Fibroblast of skin of right quadriceps (primary cell): ENCODE data around the gene ARSJ.

Experiments
- DNase-seq: peaks from one replicate; pipeline ENCODE4 v3.0.0-alpha.2; 2013

Gene ARSJ

DNA sequence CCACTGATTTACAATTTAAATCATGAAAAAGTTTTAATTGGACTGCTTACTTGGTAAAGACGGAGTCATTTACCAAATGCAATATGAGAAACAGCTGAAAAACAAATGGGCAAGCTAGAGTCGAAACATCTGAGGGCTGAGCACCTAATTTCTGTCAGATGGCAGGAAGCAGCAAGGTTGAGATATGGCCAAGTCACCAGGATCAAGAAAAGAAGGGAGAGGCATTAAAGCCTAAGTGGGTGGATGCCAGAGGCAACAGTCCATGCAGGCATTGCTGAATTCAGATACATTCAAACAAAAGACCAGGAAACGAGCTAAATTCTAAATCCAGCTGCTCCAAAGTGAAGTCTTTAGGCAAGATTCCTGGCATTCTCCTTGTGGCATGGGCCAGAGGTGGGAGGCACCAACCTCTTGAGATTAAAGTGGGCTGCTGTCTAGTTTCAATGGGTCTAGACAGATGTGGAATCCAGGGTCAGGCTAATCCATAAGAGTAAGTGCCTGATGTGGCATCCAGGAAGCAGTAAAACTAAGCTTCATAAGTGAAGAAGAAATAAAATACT is 8.0 kb upstream of the ARSJ start:
- DNase-seq = no peak

GRCh38 chr4:113982181-113982580 is 2.7 kb upstream of the ARSJ start:
- no peak for DNase-seq

DNA sequence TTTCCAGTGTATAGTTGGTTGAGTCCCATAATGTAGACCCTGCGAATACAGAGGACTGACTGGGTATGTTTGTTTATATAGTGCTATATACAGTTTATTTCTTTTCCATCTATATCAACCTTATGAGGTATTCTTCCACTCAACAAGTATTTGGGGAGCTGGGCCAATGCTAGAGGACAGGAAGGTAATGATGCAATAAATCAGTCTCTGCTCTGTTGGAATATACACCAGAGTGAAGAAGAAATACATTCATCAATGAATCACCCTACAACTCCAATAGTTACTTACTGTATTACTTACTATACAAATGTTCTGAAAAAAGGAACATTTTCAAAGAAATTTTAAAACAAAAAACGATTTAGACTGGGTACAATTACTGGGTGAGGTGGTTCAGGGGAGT is 2.1 kb upstream of the ARSJ start:
- peak; percentile 60 for DNase-seq

GRCh38 chr4:113979905-113980615 is 613 bp upstream of the ARSJ start:
- peak; percentile 59 for DNase-seq

- DNase-seq = peak; percentile 36
These were observed 793 bp downstream of the ARSJ start for GRCh38 chr4:113978561-113979147.

DNA sequence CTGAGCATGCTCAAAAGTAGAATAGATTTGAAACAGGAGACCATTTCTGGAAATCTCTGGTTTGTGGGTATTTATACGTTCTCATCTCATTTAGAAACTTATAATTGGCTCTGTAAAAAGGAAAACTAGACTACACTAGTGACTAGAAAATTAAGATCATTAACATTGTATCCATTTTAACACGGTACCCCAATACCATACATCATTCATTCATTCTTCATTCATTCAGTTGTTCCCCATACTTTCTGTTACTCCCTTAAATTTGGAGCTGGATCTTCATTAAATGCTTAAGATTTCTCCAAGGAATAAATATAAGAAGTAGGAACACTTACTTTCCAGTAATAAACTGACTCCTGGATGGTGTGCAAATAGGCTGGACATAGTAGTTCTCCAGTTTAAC is 1.3 kb downstream of the ARSJ start:
- no peak for DNase-seq

DNA sequence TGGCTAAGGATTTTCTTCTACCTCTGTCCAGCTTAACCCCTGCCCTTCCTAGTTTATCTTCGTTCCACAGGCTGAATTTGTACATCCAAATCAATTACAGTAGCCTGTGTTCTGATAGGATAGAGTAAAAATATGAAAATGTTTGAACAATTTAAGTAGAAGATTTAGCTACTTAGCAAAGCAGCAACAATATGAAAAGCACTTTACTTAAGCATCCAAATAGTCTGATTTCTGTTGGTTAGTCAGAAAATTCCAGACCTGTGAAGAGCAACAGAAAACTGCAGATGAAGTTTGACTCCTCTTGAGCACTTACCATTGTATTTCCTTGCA is 2.0 kb downstream of the ARSJ start:
- DNase-seq = no peak

DNA sequence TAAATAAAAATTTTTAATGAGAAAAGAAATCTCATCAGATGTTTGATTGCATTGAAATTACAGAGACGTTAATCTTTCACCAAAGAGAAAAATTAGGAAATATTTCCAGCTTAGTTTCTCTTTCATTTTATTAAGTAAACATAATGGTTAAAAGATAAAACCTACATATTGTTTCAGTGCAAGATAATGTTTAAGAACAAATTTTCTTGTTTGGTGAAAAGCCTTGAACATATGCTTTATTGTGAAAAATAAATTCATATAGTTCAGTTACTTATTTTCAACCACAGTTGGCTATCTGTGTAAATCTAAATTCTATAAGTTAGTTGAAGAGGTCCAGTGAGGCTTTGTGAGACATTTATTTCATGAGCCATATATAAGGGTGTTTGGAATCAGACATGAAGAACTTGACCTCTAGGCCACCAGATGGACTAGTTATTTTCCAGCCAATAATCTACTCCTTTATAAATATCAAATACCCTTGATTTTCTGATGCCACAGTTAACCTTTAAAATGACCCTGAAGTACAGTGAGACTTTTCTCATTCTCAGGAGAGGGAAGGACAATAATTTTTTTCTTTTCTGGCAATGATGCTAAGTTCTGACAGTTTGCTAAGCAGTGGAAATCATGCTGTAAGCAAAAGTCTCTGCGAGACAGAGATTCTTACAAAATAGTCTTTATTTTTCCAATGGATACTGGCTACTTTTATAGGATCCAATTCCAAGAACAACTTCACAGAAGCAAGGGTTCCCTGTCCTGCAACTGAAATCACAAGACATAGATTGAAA is 2.5 kb downstream of the ARSJ start:
- no peak for DNase-seq

DNA sequence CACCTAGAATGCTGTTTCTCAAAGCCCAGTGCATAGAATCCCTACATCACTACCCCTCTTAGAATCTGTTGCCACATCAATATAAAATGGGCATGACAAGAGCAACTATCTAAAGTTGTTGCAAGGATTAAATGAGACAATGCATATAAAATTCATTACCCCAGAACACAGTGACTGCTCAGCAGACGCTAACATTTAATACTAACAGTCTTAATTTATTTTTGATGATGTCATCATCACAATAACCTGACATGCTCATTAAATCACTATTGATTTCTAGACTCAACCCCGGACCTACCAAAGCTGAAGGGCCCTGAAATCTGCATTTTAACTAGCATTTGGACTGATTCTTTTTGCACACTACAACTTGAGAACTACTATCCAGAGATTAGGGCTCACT is 3.9 kb downstream of the ARSJ start:
- DNase-seq = no peak

- DNase-seq = no peak
These were observed 5.0 kb downstream of the ARSJ start for GRCh38 chr4:113974467-113974866.

DNA sequence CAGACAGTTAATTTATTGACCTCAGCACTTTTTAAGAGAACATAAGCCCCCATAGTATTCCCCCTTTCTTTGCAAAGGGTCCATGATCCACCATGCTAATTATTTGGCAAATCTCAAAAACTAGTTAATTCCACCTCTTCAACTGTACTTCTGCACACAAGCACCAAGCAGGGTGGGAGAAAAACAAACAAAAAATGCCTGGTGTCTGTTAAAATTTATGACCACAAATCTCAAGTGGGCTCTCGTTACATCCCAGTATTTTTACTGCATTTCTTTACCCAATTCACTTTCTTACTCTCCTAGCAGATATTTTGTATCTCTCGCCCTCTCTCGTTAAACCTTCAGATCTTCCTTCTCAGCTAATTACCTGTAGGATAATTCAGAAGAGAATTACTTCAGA is 6.1 kb downstream of the ARSJ start:
- no peak for DNase-seq

DNA sequence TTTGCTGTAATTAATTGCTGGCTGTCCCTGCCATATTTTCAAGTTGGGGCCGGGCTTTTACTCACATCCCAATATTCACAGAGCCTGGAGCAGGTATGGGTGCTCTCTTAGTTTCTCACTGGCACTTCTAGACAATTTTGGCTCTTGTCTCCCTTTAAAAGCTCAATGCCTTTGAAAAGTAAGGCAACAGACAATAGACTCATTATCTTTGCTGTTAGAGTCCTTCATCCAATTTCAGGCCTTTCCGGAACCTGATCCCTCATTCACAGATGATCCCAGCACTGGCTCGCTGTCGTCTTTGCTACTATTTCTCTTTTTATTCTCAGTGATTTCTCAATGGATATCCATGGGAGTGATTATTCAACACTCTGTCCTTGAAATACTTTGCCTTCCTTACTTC is 6.7 kb downstream of the ARSJ start:
- no peak for DNase-seq

DNA sequence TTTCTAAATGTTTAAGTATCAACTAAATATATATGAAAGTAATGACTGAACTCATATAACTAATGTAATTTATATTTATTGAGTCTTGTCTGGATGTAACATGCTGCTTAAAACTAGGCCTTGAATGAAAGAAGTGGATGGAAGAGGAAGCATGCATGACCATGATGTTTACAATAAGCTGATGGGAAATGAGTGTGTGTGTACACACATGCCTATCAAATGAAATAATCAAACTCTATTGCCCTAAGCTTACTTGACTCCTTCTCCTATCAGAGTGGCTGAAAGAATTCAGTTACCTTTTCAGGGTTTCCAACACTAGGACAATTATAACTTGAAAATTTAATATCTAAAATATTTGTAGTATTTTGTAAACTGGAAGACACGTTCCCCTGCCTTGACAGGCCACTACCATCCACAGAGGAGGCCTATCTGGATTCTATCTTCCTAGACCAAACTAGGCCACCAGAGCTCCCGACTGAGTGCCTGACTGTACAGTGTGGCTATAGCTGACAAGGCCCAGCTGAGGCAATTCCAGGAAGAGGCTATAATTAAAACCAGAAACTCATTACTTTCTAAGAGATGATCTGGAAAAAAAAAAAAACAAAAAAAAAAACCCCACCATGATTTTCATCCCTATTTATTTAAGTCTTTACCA is 7.6 kb downstream of the ARSJ start:
- peak; percentile 83 for DNase-seq

- peak; percentile 36 for DNase-seq
These were observed 9.6 kb downstream of the ARSJ start for GRCh38 chr4:113969709-113970334.

DNA sequence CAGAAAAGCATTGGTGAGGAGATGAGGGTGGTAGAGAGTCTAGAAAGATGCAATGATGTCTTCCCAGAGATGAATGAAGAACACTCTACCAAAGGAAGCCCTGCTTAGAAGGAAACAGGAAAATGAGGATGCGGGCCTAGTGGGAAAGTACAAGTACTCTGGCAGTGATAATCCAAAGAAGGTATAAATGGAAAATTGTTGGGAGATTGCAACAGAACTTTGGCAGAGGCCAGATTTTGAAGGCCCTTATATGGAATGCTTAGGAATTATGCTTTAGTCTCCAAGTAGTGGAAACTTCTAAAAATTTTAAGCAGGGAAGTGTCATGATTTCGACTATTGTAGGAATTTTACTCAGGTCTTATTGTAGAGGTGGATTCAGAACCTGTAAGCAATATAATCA is 11.0 kb downstream of the ARSJ start:
- peak; percentile 43 for DNase-seq

DNA sequence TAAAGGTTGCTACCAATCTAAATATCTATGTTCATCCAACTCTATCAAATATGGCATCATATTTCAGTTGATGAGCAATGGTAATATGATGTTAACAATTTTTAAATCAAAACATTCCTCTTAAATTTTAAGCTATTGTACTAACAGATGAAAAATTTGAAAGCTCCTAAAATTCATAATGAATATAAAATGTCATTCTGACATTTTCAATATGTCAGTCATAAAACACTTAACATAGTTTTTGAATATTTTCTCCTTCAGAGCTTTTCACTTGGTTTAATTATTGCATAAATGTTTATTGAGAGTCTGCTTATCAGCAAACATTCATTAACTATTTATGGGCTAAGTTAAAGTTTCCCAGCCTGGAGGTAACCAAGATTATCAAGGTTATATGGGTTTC is 11.8 kb downstream of the ARSJ start:
- no peak for DNase-seq

DNA sequence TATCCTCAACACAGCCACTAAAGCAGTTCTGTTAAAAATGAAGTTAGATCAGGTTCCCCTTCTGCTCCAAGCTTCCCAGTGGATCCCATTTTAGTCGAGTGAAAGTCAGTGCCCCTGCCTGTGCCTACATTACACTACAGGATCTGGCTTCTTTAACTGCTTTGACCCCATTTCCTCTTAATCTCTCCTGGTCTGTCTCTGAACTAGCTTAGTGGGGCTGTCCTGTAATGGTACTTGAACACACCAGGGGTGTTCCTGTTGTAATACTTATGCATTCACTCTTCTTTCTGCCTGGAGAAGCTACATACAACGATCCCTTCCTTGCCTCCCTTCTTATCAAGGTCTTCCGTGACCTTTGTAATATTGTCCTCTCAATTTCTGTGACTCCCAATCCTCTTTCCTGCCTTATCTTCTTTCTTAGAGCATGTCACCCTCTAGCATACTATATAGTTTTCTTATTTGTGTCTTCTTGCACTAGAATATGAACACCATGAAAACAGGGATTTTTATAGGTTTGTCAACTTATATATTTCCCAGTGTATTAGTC is 16.7 kb downstream of the ARSJ start:
- DNase-seq = no peak

DNA sequence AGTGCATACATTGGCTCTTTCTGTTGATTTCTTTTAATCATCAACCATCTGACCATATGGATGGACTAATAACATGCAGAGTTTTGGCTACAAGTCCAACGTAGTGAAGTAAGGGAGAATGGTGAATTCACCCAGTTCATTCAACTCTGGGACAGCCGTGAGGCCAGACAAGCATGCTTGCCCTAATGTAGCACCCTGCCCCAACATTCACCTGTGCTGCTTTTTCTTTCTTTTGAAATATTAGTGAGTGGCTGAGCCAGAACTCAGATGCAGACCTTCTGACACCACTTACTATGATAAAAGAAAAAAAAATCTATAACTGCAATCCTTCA is 17.5 kb downstream of the ARSJ start:
- DNase-seq = no peak

- DNase-seq = no peak
These were observed 18.6 kb downstream of the ARSJ start for GRCh38 chr4:113960684-113961321.

GRCh38 chr4:113959539-113959937 is 19.9 kb downstream of the ARSJ start:
- DNase-seq = no peak

DNA sequence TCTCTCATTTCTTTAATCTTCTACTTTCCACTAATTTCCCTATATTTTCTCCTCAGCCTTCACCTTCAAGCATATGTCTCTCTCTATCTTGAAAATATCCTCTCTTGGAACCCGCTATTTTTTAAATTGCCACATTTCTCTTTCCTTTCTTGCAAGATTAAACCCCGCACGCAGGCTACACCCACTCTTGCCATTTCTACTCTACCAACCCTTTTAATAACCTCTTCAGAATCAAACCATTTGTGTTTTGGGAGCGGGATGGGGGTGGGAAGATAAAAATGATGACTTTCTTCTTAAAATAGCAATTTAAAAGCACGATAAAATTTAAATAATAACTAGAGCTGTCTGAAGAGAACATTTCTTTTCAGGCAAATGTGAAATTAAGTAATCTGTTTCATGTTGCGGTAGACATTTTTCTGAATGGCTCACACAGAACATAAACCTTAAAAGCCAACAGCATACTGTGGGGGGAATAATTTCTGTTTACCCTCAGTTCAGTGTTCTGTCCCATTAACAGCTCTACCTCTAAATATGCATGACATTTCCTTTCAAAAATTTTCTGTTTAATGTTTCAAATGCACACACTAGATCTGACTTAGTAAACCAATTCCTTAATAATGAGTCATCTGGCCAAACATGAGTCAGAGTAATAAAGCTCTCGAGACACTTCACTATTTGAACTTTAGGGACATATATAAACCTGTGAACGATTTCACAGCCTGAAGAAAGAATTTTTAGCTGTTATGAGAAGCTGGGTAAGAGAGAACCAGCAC is 20.5 kb downstream of the ARSJ start:
- DNase-seq = peak; percentile 99

- no peak for DNase-seq
These were observed 21.5 kb downstream of the ARSJ start for GRCh38 chr4:113957956-113958355.
